ENCODE data around the gene PPID. TPM values are rescaled to one million over a fixed set of nuclear protein-coding genes. Genes with fewer than 3 reads are reported as not detected.

Gene PPID
- total RNA-seq, 1 experiment from 2014 or later = 53.5 TPM

GRCh38 chr4:158758142-158758541, 34.9 kb upstream of the PPID start:
- Histone ChIP-seq H3K79me1 (ENCODE audit: insufficient read depth, low read depth, low read length, poor library complexity, severe bottlenecking) (no peaks in the 10 kb centered on the region), H3K79me2 (ENCODE audit: insufficient read depth, low read length) (no peaks in the 10 kb centered on the region), H2AK5ac (ENCODE audit: insufficient read length, low read length) (no peak overlapping the region), H3K18ac (ENCODE audit: insufficient read length, low read depth, low read length) (no peak overlapping the region), H3K4ac (ENCODE audit: low read depth, low read length) (no peak overlapping the region), H3K14ac (ENCODE audit: insufficient read depth, low read length) (no peak overlapping the region), H4K20me1 (ENCODE audit: control insufficient read depth, insufficient read depth, insufficient read length) (no peaks in the 10 kb centered on the region), H2BK5ac (ENCODE audit: insufficient read length, low read length) (no peak overlapping the region), H2BK12ac (ENCODE audit: insufficient read length, low read depth, low read length) (no peak overlapping the region), H3K4me1 (ENCODE audit: insufficient read depth, low read length) (no peaks in the 10 kb centered on the region), H4K91ac (ENCODE audit: insufficient read length, low read depth, low read length) (no peak overlapping the region), H4K5ac (ENCODE audit: insufficient read length, low read depth, low read length) (no peak overlapping the region), H3K9ac (ENCODE audit: extremely low read depth, insufficient read length, low read length) (no peak overlapping the region), H3K56ac (ENCODE audit: insufficient read length, low read depth, low read length) (no peak overlapping the region), H3K4me2 (ENCODE audit: insufficient read depth, insufficient read length, low read length) (no peak overlapping the region), H3T11ph (ENCODE audit: low read length) (no peak overlapping the region), H2BK20ac (ENCODE audit: low read depth, low read length, poor library complexity, severe bottlenecking) (no peak overlapping the region), H3K23ac (ENCODE audit: insufficient read length, low read depth, low read length) (no peak overlapping the region), H3K23me2 (ENCODE audit: insufficient read length, low read depth, low read length, poor library complexity, severe bottlenecking) (no peaks in the 10 kb centered on the region), H2BK120ac (ENCODE audit: low read depth, low read length, poor library complexity, severe bottlenecking) (no peak overlapping the region), H3K9me3 (ENCODE audit: control insufficient read depth, low read depth, low read length) (no peaks in the 10 kb centered on the region), H2AFZ (ENCODE audit: low read length) (no peak overlapping the region), H3K27me3 (ENCODE audit: insufficient read depth, low read length) (no peaks in the 10 kb centered on the region), H2BK15ac (ENCODE audit: low read depth, low read length) (no peak overlapping the region), H3K27ac (ENCODE audit: insufficient read length, low read depth, low read length) (no peak overlapping the region), H4K8ac (replicated peaks; ENCODE audit: insufficient read length, low read depth, low read length) (no peak overlapping the region)
- WGBS (ENCODE audit: extremely low coverage, insufficient read length, low lambda C conversion rate) = no CpG with 5 or more reads among the region's 4 CpGs
- TF ChIP-seq CTCF (conservative IDR thresholded peaks at IDR 0.05) = no peak
- DNase-seq = no peak
- Mint-ChIP-seq H3K27me3 (ENCODE audit: low read depth) (no peaks in the 10 kb centered on the region; the same call in 1 of the 2 replicates), H3K9me3 (peaks cover 19 to 23% of the 10 kb centered on the region in 2 experiments), H3K36me3 (ENCODE audit: insufficient read depth in 1 of 3, low read depth in 3 of 3) (peaks cover 3 to 19% (median 7%) of the 10 kb centered on the region in 3 experiments; a peak in 3 of 7 replicates), H3K27ac (no peak overlapping the region), H3K4me1 (no peaks in the 10 kb centered on the region), H3K4me3 (no peak overlapping the region)
